GM19099 (cell line): Measurements from ENCODE around the gene SEC61A2.

Source experiments
- POLR2A ChIP-seq: IDR thresholded peaks from 3 replicates; pipeline ENCODE4 v1.6.1; 2011; ENCODE audit warnings: low read depth; ENCODE audit not compliant: insufficient read length; ENCODE audit errors: extremely low read depth

SEC61A2 gene

GRCh38 chr10:12207114-12207513 is 77.6 kb downstream of the SEC61A2 start:
- no peak for TF ChIP-seq POLR2A

- no peak for TF ChIP-seq POLR2A
These were observed 79.0 kb downstream of the SEC61A2 start for GRCh38 chr10:12208460-12208859.

GRCh38 chr10:12212454-12212853 is 83.0 kb downstream of the SEC61A2 start:
- TF ChIP-seq POLR2A, result no peak

GRCh38 chr10:12213621-12214020 is 84.1 kb downstream of the SEC61A2 start:
- TF ChIP-seq POLR2A, result no peak

- no peak for TF ChIP-seq POLR2A
These were observed 84.6 kb downstream of the SEC61A2 start for GRCh38 chr10:12214093-12214492.

GRCh38 chr10:12214763-12215218 is 85.3 kb downstream of the SEC61A2 start:
- no peak for TF ChIP-seq POLR2A
